SKM-1 treated with dmso at 0.1 percent for 144 hours (cell line): ENCODE measurements around the gene CAPZB.

Source experiments
- DNase-seq: peaks from one replicate; lab custom pipeline; 2025; ENCODE audit not compliant: unreplicated experiment; lab: John Stamatoyannopoulos, UW

The CAPZB gene

GRCh38 chr1:19410393-19410792 is 74.9 kb downstream of the CAPZB start:
- no peak for DNase-seq

GRCh38 chr1:19409477-19410341 is 75.6 kb downstream of the CAPZB start:
- no peak for DNase-seq

GRCh38 chr1:19407494-19408096 is 77.7 kb downstream of the CAPZB start:
- no peak for DNase-seq

- DNase-seq = no peak
Observed at GRCh38 chr1:19406680-19407079, 78.7 kb downstream of the CAPZB start.

- no peak for DNase-seq
Observed at GRCh38 chr1:19405761-19406487, 79.4 kb downstream of the CAPZB start.

- DNase-seq = no peak
Observed at GRCh38 chr1:19405195-19405760, 80.1 kb downstream of the CAPZB start.

GRCh38 chr1:19404748-19405147 is 80.6 kb downstream of the CAPZB start:
- no peak for DNase-seq

- DNase-seq = no peak
Observed at GRCh38 chr1:19403256-19403655, 82.1 kb downstream of the CAPZB start.

GRCh38 chr1:19402031-19402813 is 83.1 kb downstream of the CAPZB start:
- no peak for DNase-seq

GRCh38 chr1:19401535-19401889 is 83.8 kb downstream of the CAPZB start:
- no peak for DNase-seq

- DNase-seq = no peak
Observed at GRCh38 chr1:19400875-19401534, 84.3 kb downstream of the CAPZB start.

GRCh38 chr1:19400192-19400611 is 85.1 kb downstream of the CAPZB start:
- no peak for DNase-seq

- DNase-seq = no peak
Observed at GRCh38 chr1:19398309-19398760, 87.0 kb downstream of the CAPZB start.

GRCh38 chr1:19397217-19397945 is 88.0 kb downstream of the CAPZB start:
- DNase-seq = no peak

GRCh38 chr1:19396280-19396679 is 89.1 kb downstream of the CAPZB start:
- DNase-seq = no peak

GRCh38 chr1:19395678-19396192 is 89.6 kb downstream of the CAPZB start:
- DNase-seq = no peak

- no peak for DNase-seq
Observed at GRCh38 chr1:19393046-19393445, 92.3 kb downstream of the CAPZB start.

GRCh38 chr1:19392221-19392620 is 93.1 kb downstream of the CAPZB start:
- no peak for DNase-seq

- DNase-seq = no peak
Observed at GRCh38 chr1:19391596-19391981, 93.8 kb downstream of the CAPZB start.
